Liver (tissue), 9 donors: ENCODE data around the gene ALK. TPM values are rescaled to one million over a fixed set of nuclear protein-coding genes. Genes with fewer than 3 reads are reported as not detected.

Experiments
- DNase-seq: peaks from one replicate; pipeline ENCODE4 v3.0.0-alpha.2; 2017; ENCODE audit warnings: low spot score
- H3K27ac ChIP-seq, 2 donors: one replicate each; pipeline ENCODE4 v1.7.0; 2013; ENCODE audit warnings: inconsistent platforms in 2 of 2, low read length in 2 of 2, control low read depth in 1 of 2, low read depth in 1 of 2, mild to moderate bottlenecking in 1 of 2
- H3K27me3 ChIP-seq, 4 donors: one replicate each; pipeline versions ENCODE4 v1.6.1 to v1.7.0; 2013; ENCODE audit warnings: low read length in 3 of 4, inconsistent platforms in 1 of 4, mild to moderate bottlenecking in 1 of 4, moderate library complexity in 1 of 4; ENCODE audit not compliant: control insufficient read depth in 4 of 4, insufficient read depth in 4 of 4
- H3K36me3 ChIP-seq, 4 donors: one replicate each; pipeline versions ENCODE4 v1.6.1 to v1.7.0; 2013; ENCODE audit warnings: low read length in 3 of 4, mild to moderate bottlenecking in 3 of 4, low read depth in 1 of 4, moderate library complexity in 1 of 4; ENCODE audit not compliant: control insufficient read depth in 4 of 4, insufficient read depth in 3 of 4
- H3K4me1 ChIP-seq, 4 donors: one replicate each; pipeline versions ENCODE4 v1.6.1 to v1.7.0; 2013; ENCODE audit warnings: low read length in 3 of 4, mild to moderate bottlenecking in 3 of 4, moderate library complexity in 1 of 4; ENCODE audit not compliant: control insufficient read depth in 4 of 4, insufficient read depth in 4 of 4
- H3K4me3 ChIP-seq, 3 donors: one replicate each; pipeline versions ENCODE4 v1.6.1 to v1.7.0; 2013; ENCODE audit warnings: low read length in 3 of 3, control low read depth in 1 of 3, low read depth in 1 of 3, mild to moderate bottlenecking in 1 of 3
- H3K9ac ChIP-seq, 2 donors: one replicate each; pipeline ENCODE4 v1.7.0; 2013; ENCODE audit warnings: low read length in 2 of 2, mild to moderate bottlenecking in 2 of 2, moderate library complexity in 2 of 2, control low read depth in 1 of 2, low read depth in 1 of 2
- H3K9me3 ChIP-seq, 4 donors: one replicate each; pipeline versions ENCODE4 v1.6.1 to v1.7.0; 2013; ENCODE audit warnings: low read length in 3 of 4; ENCODE audit not compliant: control insufficient read depth in 4 of 4
- ATF3 ChIP-seq: IDR thresholded peaks from 2 replicates; pipeline ENCODE4 v1.6.1; 2016; ENCODE audit warnings: antibody characterized with exemption
- CTCF ChIP-seq: fragments of 150-350 bp; IDR thresholded peaks from 2 replicates; pipeline ENCODE4 v1.5.1; 2017; ENCODE audit warnings: improper control_type of control experiment, low read depth, low read length; ENCODE audit not compliant: missing input control
- EGR1 ChIP-seq, 2 donors: IDR thresholded peaks; 2 replicates each; pipeline ENCODE4 v1.6.1; 2016 to 2018; ENCODE audit warnings: antibody characterized with exemption in 2 of 2, low read depth in 2 of 2
- FOXA1 ChIP-seq: IDR thresholded peaks from 2 replicates; pipeline ENCODE4 v1.6.1; 2016; ENCODE audit warnings: antibody characterized with exemption
- FOXA2 ChIP-seq: IDR thresholded peaks from 2 replicates; pipeline ENCODE4 v1.6.1; 2016; ENCODE audit warnings: antibody characterized with exemption
- GABPA ChIP-seq, 2 donors: IDR thresholded peaks in 1 of 2; conservative IDR thresholded peaks in 1 of 2; 2 replicates each; pipeline ENCODE4 v1.6.1; 2016; ENCODE audit warnings: antibody characterized with exemption in 2 of 2, mild to moderate bottlenecking in 1 of 2, moderate library complexity in 1 of 2
- HNF4A ChIP-seq, 2 donors: conservative IDR thresholded peaks; 2 replicates each; pipeline ENCODE4 v1.6.1; 2016; ENCODE audit warnings: antibody characterized with exemption in 2 of 2, mild to moderate bottlenecking in 2 of 2
- HNF4G ChIP-seq: IDR thresholded peaks from 2 replicates; pipeline ENCODE4 v1.6.1; 2016; ENCODE audit warnings: antibody characterized with exemption
- JUND ChIP-seq, 2 donors: IDR thresholded peaks; 2 replicates each; pipeline ENCODE4 v1.6.1; 2016; ENCODE audit warnings: antibody characterized with exemption in 2 of 2
- RAD21 ChIP-seq, 2 donors: IDR thresholded peaks; 2 replicates each; pipeline ENCODE4 v1.6.1; 2016; ENCODE audit warnings: antibody characterized with exemption in 2 of 2, mild to moderate bottlenecking in 2 of 2
- REST ChIP-seq: IDR thresholded peaks from 2 replicates; pipeline ENCODE4 v1.6.1; 2016; ENCODE audit warnings: antibody characterized with exemption, mild to moderate bottlenecking
- RXRA ChIP-seq, 2 donors: IDR thresholded peaks; 2 replicates each; pipeline ENCODE4 v1.6.1; 2017 to 2018; ENCODE audit warnings: antibody characterized with exemption in 2 of 2, mild to moderate bottlenecking in 1 of 2
- TAF1 ChIP-seq: conservative IDR thresholded peaks from 2 replicates; pipeline ENCODE4 v1.6.1; 2016; ENCODE audit warnings: antibody characterized with exemption, mild to moderate bottlenecking
- YY1 ChIP-seq: IDR thresholded peaks from 2 replicates; pipeline ENCODE4 v1.6.1; 2016; ENCODE audit warnings: antibody characterized with exemption, mild to moderate bottlenecking
- WGBS: extraction: QIAGEN DNeasy Blood & Tissue Kit; methylation state at CpG from one replicate; pipeline ENCODE4 v1.1.7; 2013; 5-methylcytosine and 5-hydroxymethylcytosine counted together
- polyA plus RNA-seq, 2 donors: library from polyadenylated mRNA; stranded (reverse) in 1 of 2; unstranded in 1 of 2; fragments of 200-250 nt in 1 of 2; fragments of >200 nt in 1 of 2; fragmentation: Nextera tagmentation in 1 of 2; extraction: Ambion mirVana in 1 of 2; gene quantifications; one replicate each; pipeline versions ENCODE4 v1.2.1 to v1.2.3, GENCODE V29; 2013 to 2015
- total RNA-seq, 2 donors: library from RNA; depleted of rRNA; stranded (reverse); fragments of >200 nt; gene quantifications; one replicate each; pipeline ENCODE4 v1.2.3, GENCODE V29; 2014
- TF ChIP-seq, protein P1 (sequence below): IDR thresholded peaks from 2 replicates; pipeline ENCODE4 v1.6.1; 2016; ENCODE audit warnings: antibody characterized with exemption
- donor health status: healthy.
- donor health status: healthy.
- donor health status: healthy.
- donor health status: healthy.
- donor health status: healthy.

The ALK gene
- total and polyA plus RNA-seq, 4 donors, result under 0.01 TPM; not detected in 3

- H3K27ac ChIP-seq, result no peak overlapping the region
- H3K9me3 ChIP-seq, result no peaks in the 10 kb centered on the region
- H3K27me3 ChIP-seq, result no peaks in the 10 kb centered on the region
- no peak overlapping the region for H3K9ac ChIP-seq
- no peak for DNase-seq
- H3K4me3 ChIP-seq, result no peak overlapping the region
- TF ChIP-seq, protein P1, sequence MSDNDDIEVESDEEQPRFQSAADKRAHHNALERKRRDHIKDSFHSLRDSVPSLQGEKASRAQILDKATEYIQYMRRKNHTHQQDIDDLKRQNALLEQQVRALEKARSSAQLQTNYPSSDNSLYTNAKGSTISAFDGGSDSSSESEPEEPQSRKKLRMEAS, result no peak
- TF ChIP-seq FOXA2, result no peak
- TF ChIP-seq ATF3, result no peak
- TF ChIP-seq CTCF, result no peak
- TF ChIP-seq REST, result no peak
- TF ChIP-seq HNF4G, result no peak
- no peak for TF ChIP-seq FOXA1
- WGBS, result 89% methylated on average over 5 of the region's 5 CpGs
- no peaks in the 10 kb centered on the region for H3K4me1 ChIP-seq
- H3K36me3 ChIP-seq, result no peaks in the 10 kb centered on the region
Observed at GRCh38 chr2:29462293-29462692, 459.1 kb downstream of the ALK start.

- Histone ChIP-seq H3K36me3 (no peaks in the 10 kb centered on the region), H3K9me3 (no peaks in the 10 kb centered on the region), H3K27ac (no peak overlapping the region), H3K4me1 (no peaks in the 10 kb centered on the region), H3K27me3 (no peaks in the 10 kb centered on the region), H3K4me3 (no peak overlapping the region), H3K9ac (no peak overlapping the region)
- WGBS, result 44% methylated on average over 3 of the region's 3 CpGs
- no peak for DNase-seq
- TF ChIP-seq RAD21 (IDR thresholded peaks at IDR 0.05), result no peak
- no peak for TF ChIP-seq EGR1 (IDR thresholded peaks at IDR 0.05; ENCODE audit: low read depth in 2 of 2)
Observed at GRCh38 chr2:29460190-29460589, 461.2 kb downstream of the ALK start.

DNA sequence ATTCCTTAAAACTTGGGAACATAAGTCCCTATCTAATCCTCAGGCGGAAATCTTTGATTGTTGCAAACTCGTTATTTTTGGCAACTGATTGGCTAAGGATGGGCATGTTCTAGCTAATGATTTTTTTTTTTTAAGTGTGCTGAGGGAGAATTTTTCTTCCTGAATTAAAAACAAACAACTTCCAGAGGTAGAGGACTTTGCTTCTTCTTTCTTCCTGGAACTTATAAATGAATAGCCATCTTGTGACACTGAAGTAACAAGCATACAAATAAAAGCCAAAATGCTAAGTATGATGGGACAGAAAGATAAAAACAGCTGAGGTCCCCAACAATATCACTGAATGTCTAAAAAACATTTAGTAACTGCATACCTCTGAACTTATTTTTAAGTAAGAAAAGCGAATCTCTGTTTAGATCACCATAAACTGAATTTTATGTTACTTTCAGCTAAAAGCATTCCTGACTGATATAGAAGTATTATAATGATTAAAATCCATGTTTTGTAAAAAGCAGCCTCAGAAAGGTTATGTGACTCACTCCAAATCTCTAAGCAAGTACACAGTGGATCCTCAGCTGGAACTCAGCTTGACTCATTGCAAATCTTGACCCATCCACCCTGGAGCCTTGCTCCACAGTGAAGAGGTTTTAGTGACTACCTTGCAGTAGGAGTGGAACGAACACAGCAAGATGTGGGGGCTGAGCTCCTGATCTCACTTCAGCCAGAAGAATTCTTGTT lies 461.8 kb downstream of the ALK start:
- Histone ChIP-seq H3K36me3 (no peaks in the 10 kb centered on the region), H3K27me3 (no peaks in the 10 kb centered on the region), H3K27ac (no peak overlapping the region), H3K9ac (no peak overlapping the region), H3K9me3 (no peaks in the 10 kb centered on the region), H3K4me3 (no peak overlapping the region), H3K4me1 (no peaks in the 10 kb centered on the region)
- WGBS, result 72% methylated on average over 4 of the region's 4 CpGs
- no peak for DNase-seq
- TF ChIP-seq EGR1 (IDR thresholded peaks at IDR 0.05; ENCODE audit: low read depth in 2 of 2) (no peak), HNF4A (conservative IDR thresholded peaks at IDR 0.05) (no peak), FOXA1 (no peak), JUND (IDR thresholded peaks at IDR 0.05) (no peak), HNF4G (no peak), GABPA (IDR thresholded peaks at IDR 0.05 in 1 of 2, conservative IDR thresholded peaks at IDR 0.05 in 1 of 2) (no peak), CTCF (no peak), RXRA (IDR thresholded peaks at IDR 0.05) (no peak), YY1 (no peak), TAF1 (no peak), REST (no peak)
